HG03460 (cell line): ENCODE data around the gene LSP1.

Source experiments
- ATAC-seq: cut with Tn5 transposase; IDR thresholded peaks from one replicate; pipeline ENCODE4 v1.9.1; 2021; ENCODE audit not compliant: unreplicated experiment

LSP1 gene

DNA sequence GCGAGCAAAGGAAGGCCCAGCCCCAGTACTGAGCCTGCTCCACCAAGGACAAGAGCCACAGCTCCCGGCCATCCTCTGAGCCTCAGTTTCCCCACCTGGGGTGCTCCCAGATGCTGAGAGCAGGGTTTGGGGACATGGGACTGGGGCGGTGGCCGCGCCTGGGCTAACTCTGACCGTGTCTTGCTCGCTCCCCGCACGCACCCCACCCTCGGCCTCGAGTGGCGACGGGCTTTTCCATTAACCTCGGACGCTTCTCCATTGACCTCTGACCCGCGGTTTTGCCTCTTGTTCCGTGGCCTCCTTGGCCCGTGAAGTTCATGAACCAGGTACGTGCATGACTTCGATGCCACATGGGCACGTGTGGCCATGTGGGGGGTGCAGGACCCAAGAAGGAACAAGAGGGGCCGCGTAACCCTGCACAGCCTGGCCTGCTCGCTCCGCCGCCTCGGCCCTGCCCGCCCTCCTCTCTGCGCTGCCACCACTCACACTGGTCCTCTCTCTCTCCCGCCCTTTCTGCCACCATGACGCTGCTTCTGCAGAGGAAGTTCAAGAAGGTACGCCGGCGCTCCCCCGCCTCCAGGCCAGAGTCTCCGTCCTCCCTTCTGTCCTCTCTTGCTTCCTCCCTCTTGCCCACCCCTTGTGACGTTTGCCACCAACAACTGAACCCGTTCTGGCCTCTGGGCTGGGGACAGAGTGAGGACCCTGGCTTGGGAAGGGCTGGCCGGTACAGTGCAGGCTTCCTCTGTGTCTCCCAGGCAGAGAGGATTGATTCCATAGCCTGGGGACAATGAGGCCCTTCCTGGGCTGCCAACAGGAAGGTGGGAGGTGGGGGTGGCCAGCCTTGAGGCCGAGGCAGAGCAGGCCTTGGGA is 73.5 kb downstream of the LSP1 start:
- no peak for ATAC-seq

DNA sequence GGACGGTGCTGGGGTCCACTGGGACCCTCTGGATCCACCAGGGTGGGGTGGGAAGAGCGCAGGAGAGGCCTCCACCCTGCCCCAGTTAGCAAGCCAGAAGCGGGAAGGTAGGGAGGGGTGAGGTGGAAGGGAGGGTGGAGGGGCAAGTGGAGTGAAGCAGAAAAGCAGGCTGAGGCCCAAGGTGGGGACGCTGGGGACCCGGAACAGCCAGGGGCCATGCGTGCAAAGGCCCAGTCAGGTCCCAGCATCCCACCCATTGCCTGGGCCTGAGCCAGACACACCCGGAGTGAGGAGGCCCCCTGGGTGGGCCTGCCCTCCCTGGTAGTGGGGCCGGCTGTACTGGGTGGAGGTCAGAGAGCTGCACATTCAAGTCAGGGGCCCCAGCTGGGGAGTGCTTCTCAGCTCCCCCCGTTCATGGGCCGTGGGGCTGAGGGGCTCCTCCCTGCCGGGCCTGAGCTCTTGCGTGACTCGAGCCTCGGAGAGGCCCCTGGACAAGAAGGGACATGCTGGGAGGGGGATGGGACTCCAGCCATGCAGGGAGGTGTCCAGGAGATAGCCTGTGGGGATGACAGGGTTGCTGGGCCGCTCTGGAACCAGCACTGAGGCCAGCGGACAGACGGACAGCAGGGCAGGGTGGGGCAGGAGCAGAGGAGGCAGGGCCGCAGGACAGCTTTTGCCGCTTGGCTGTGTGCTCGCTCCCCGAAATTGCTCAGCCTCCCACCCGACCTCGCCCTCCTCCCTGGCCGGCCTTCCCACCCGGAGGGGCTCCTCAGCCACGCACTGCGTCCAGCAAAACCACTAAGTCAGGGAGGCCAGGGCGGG is 74.4 kb downstream of the LSP1 start:
- no peak for ATAC-seq

DNA sequence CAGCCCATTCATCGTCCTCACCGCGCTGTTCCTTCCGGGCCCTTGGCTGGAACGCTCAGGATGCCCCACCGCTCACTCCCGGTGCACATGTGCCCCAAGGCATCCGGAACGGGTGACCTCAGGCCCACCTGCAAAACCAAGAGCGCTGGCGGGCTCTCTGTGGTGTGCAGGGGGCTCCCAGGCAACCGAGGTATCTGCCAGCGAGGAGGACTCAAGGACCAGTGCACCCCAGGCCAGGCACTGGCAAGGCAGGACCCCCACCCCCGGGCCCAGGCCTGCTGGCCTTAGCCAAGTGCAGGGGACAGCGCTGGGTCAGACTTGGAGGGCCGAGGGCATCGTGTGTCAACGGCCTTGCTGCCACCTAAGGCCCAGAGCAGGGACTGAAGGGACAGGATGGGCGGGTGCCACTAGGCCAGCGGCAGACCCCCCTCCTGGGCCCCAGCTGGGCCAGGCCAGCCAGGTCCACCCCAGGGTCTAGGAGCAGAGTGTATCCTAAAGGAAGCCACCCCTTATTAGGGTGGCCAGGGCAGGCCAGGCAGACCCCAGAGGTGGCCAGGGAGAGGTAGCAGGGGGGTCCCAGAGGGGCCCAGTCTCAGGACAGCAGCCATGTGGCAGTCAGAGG is 75.1 kb downstream of the LSP1 start:
- ATAC-seq, result no peak

DNA sequence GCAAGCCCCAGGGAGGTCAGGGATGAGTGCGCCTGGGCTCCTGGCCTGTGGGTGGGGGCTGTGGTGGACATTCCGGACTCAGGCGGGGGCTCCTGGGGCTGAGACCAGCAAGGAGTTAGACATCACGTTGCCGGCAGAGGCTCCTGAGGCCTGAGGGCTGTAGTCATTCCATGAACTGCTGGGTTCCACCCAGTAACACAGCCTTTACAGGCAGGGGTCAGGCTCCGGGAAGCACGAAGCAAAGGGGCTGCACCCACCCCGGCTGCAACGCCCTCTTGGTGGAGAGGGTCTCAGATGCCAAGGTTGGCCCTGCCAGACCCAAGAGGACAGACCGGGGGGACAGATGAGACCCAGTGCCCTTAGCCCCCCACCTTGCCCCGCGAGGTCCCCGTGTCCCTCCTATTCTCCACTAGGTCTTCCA is 75.6 kb downstream of the LSP1 start:
- no peak for ATAC-seq

DNA sequence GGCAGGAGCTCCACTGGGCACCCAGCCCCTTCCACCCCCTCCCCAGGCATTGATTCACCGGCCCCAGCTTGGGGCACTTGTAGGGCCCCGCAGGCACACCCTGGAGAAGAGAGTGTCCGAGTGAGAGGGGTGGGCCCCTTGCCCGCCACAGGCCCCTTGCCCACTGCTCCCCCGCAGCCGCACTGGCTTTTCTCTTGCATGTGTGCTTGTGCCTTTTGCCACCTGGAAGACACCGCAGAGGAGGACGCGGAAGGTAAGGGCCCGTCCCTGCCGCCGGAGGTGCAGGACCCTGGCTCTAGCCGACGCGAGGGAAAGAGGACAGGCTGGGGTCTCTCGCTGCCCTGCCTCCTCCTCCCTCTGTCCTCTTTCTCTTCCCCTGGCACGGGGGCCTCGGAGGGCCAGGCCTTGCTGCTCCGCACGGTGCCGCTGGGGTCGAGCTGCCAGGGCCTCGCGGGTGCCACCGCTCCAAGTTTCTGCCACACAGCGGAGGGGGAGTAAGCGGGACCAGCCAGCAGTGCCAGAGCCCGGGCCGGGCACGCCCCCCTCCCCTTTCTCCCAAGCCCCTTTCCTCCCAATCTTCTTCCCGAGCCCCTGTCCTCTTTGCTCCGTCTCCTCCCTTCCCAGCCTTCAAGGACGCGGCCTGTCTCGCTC is 76.1 kb downstream of the LSP1 start:
- ATAC-seq, result no peak

DNA sequence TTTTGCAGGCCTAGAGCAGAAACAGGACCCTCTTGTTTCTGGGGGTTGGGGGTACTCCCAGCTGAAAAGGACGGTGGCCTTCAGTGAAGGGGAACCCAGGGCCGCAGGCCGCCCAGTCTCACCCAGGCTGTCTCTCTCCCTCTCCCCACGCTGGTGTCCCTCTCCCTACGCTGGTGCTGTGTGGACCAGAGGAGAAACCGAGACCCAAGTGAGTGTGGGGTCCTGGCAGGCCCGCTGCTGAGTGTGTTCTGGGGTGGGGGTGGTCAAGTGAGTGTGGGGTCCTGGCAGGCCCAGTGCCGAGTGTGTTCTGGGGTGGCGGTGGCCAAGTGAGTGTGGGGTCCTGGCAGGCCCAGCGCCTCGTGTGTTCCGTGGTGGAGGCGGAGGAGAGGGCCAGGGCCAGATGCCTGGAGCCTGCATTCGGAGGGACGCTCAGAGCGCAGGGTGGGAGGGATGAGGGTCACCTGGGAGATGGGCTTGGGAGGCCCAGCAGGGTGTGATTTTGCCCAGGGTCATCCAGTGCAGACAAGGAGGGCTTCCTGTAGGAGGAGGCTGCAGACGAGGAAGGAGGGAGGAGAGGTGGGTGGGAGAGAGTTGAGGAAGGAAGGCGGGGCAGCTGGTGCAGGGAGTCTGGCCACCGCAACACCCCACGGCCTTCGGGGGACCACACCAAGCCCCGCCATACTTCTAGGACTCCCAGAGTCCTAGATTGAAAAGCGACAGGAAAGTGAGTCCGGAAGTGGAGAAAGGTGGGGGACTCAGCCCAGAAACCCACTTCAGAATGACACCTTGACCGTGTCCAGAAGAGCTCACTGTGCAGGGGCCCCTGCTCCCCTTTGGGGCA is 77.0 kb downstream of the LSP1 start:
- no peak for ATAC-seq

DNA sequence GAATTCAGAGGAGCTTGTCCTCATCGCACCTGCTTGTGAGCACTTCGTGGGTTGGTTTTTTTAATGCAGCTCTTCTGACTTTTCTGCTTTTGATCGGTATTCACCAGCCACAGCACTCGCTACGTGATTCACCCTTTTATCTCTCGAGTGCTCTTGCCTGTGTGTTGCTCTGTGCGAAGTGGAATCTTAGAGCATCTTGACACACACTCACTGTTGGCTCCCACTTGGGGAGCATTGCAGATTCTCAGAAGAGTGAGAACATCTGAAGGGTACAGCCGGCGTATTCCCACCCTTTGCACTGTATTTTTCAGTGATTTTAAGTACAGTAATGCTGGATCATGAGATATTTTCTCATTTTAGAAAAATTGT is 77.6 kb downstream of the LSP1 start:
- ATAC-seq, result no peak

DNA sequence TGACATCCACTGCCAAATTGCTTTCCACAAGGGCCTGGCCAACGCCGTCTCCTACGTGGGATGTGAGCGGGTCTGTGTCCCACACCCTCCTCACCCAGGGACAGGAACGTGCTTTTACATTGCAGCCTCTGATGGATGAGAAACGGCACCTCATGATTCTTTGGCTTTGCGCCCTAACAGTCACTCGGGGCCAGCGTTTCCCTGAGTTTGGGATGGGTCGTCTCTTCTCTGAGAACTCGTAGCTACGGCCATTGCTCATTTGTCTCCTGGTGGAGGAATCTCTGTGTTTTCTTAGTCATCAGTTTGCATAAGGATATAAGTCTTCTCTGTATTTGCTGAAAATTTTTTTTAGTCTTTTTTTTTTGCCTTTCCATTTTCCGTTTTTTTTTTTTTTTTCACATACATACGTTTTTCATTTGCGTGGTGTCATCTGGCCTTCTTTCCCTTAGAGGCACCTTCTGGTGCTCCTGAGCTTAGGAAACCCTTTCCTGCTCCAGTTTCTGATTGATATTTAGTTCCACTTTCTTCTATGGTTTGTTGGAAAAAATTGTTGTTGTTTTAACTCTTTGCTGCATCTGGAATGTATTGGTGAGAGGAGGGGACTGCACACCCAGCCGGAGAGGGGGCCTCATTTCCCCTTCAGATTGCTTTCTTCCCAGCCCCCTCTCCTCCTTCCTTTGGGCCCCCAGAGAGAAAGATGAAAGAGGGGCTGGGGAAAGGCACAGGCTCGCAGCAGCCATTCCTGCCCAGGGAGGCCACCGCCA is 78.6 kb downstream of the LSP1 start:
- ATAC-seq, result no peak

DNA sequence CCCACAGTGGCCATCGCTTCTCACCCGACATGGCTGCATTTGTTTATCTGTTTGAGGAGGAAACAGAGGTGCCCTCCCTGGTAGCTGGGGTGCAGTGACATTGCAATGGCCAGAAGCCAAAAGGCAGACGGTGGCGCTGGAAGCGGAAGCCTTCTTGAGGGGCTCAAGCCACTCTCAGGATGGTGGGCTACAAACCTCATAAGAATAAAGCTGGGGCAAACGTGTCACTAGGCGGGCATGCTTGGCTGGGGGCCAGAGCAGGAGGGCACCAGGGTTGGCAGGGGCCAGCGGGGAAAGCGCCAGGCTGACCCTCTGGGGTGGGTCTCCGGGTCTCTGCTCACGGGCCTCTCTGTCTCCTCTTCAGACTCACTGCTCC is 79.2 kb downstream of the LSP1 start:
- no peak for ATAC-seq

DNA sequence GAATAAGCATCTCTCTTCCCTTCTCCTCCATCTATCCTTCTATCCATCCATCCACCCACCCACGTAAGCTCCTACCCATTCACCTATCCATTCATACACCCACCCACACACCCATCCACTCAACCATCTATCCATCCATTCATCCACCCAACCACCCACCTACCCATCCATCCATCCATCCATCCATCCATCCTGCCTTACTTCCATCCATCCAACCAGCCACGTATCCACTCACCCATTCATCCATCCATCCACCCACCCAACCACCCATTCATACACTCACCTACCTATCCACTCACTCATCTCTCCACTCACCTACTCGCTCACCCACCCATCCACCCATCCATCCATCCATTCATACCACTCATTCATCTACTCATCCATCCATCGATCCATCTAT is 79.8 kb downstream of the LSP1 start:
- ATAC-seq, result no peak

DNA sequence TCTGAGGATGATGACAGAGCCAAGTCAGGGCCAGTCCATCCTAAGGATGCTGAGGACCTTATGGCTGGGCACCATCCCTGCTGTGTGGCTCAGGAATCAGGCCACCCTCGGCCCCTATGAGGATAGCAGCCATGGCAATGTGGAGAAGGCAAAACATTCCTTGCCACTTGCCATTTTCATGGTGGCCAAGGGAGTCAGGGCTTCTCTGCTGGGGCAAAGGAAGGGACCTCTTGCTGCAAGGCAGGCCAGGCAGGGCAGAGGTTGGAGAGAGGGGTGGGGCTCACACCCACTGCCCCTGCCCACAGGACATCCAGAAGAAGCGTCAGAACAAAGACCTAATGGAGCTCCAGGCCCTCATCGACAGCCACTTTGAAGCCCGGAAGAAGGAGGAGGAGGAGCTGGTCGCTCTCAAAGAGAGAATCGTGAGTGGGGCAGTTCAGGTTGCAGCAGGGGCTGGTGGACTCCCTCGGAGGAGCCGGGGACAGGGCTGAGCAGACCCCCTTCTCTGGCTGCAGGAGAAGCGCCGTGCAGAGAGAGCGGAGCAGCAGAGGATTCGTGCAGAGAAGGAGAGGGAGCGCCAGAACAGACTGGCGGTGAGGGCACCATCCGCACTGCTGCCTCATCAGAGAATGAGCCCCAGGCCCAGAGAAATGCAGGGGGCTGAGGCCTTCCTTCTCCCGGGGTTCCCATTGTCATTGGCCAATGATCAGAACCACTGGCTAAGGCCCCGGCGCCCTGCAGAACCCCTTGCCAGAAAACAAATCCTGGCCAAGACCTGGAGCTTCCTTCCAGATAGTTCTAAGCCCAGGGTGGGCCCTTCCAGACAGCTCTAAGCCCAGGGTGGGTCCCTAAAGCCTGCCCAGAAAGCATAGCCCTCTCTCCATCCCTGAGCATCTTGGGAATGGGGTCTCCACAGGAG is 80.8 kb downstream of the LSP1 start:
- no peak for ATAC-seq

DNA sequence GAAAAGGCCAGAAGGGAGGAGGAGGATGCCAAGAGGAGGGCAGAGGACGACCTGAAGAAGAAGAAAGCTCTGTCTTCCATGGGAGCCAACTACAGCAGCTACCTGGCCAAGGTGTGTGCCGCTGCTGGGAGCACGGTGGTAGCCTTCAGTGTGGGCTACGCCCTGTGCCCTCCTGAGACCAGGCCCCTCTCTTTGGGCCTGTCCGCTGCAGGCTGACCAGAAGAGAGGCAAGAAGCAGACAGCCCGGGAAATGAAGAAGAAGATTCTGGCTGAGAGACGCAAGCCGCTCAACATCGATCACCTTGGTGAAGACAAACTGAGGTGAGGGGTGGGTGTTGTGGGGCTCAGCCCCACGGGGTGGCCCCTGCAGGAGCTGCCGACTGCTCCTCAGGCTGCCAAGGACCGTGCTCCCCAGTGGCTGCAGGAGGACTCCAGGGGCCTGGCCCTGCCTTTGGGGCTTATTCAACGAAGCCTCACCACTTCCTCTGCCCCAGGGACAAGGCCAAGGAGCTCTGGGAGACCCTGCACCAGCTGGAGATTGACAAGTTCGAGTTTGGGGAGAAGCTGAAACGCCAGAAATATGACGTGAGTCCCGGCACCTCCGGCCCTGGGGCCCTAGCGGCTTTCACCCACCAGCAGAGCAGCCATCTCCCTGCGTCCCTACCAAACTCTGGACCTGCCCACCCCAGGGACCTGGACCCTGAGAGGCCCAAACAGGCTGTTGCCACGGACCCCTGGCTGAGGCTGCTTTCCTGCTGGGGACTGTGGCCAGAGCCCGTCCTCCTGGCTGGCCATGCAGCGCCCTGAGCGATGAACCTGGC is 81.7 kb downstream of the LSP1 start:
- ATAC-seq, result no peak

DNA sequence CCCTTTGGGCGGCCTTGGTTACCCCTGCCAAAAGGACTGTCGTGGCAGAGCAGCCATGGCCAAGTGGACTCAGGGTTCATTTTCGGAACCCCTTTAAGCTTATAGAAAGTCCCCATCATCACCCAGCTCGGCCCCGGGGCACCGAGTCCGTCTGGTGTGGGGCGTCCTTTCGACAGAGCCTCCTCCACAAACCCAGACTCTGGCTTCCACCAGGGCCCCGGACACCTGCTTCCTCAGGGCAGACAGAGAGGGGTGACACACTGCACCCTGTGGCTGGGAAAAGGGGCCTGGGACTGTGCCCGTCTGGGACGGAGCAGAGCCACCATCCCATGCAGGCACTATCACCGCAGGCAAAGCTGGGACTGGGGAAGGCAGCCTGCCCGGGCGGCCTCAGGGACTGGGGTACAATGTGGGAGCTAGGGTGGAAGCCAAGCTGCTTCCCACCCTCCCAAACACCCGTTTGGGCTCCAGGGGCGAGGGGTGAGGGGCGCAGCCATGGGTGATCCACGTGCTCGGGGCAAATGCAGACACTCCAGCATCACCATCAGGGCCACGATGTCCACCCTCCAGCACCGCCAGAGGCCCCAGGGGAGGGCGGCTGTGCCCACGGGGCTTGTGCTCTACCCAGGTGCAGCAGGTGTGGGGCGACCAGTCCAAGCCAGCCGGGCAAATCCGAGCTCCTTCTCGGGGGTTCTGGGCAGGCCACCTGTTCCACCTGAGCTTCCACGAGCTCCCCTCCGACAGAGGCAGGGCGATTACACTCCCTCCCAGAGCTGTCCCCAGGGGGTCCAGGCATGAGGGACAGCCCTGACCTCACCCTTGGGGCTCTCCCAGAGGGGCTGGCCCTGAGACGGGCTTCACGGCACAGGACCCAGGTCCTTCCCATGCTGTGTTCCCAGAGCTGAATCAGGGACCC is 82.5 kb downstream of the LSP1 start:
- ATAC-seq, result no peak

DNA sequence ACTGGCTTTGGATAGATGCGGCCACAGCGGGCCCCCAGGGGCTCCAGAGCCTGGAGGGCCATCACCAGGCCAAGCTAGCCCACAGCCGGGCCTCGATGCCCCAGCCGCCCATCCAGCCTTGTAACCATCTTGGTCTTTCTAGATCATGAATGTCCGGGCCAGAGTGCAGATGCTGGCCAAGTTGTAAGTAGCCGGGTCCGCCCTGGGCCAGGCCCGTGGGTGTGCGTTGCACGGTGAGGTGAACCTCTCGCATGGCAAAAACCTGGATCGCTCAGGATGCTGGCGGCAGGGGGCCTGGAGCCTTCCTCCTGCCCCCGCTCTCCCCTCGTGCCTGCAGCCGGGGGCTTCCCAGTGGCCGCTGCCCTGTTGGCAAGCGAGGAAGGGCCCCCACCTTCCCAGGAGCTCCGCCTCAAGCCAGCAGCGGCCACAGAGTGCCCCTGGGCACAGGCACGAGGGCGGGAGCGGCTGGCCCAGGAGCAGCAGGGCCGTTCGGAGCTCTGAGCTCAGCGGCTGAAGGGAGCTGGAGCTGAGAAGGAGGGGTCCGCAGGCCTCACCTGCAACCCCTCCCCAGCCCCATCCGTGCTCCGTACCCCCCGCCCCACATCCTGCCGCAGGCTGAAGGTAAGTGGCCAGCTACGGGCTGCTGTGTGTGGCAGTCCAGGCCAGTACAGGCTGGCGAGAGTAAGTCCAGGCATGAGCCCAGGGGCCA is 83.3 kb downstream of the LSP1 start:
- ATAC-seq, result no peak

DNA sequence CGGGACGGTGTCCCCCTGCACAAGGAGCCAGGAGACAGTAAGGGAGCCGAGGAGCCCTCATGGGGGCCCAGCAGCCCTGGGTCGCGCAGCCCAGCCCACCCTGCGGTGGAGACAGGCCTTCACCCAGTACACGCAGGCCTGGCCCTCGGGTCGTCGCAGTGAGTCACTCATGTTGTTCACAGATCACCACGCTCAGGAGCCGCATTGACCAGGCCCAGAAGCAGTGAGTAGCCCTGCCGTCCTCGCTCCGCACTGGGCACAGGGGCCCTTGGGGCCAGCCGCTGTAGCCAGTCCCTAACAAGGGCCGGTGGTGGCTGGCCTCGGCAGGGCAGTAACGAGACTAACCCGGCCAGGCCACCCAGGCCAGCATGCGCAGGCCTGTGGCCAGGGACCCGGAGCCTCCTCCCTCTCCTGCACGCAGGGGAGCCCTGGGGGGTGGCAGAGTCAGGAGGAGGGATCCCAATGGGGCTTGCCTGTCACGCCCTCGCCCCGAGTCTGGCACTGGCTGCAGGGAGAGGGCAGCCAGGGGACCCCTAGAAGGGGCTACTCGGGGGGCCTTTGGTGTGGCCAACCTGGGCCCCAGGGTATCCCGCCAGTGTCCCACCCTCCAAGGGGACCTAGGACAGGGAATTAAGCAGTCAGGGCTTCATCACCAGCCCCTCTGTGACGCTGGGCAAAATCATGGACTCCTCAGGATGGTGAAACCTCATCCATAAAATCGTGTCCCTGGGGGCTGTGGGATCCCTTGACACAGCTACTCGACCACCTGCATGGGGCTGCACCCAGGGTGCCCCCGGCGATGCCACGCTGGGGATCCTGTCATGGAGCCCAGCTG is 84.1 kb downstream of the LSP1 start:
- no peak for ATAC-seq
